WTC11 (cell line): Measurements from ENCODE around the gene AHRR. TPM values are rescaled to one million over a fixed set of nuclear protein-coding genes. Genes with fewer than 3 reads are reported as not detected.

Experiments used
- ATAC-seq: fragments of 200-7000 bp; cut with Tn5 transposase; 2 replicates; pipeline ENCODE4 v1.10.0; 2021; ENCODE audit warnings: mild to moderate bottlenecking, moderate library complexity
- CTCF ChIA-PET: fragments of 300-600 bp; sonication (Branson Sonifier 250); formaldehyde crosslinking; loops from one replicate; lab custom pipeline; 2021; ENCODE audit warnings: antibody characterized with exemption; lab: Charles Lee
- POLR2A ChIA-PET: fragments of 350-600 bp; sonication (Branson Sonifier 250); formaldehyde crosslinking; loops from one replicate; lab custom pipeline; 2021; ENCODE audit warnings: antibody characterized with exemption; lab: Charles Lee
- DNase-seq: peaks from one replicate; pipeline ENCODE4 v3.0.0; 2021; ENCODE audit warnings: low spot score
- H3K27ac Mint-ChIP-seq: 2 replicates; pipeline ENCODE4 v1.8.0; 2021; ENCODE audit warnings: mixed read lengths
- H3K27me3 Mint-ChIP-seq: 2 replicates; pipeline ENCODE4 v1.8.0; 2021; ENCODE audit warnings: low read depth, mild to moderate bottlenecking, moderate library complexity, mixed read lengths
- H3K36me3 Mint-ChIP-seq: 2 replicates; pipeline ENCODE4 v1.8.0; 2021; ENCODE audit warnings: mixed read lengths
- H3K4me1 Mint-ChIP-seq: 2 replicates; pipeline ENCODE4 v1.8.0; 2022; ENCODE audit warnings: mixed read lengths
- H3K4me3 Mint-ChIP-seq: 2 replicates; pipeline ENCODE4 v1.8.0; 2021; ENCODE audit warnings: mild to moderate bottlenecking, moderate library complexity, mixed read lengths
- H3K9me3 Mint-ChIP-seq: 2 replicates; pipeline ENCODE4 v1.8.0; 2021; ENCODE audit warnings: mixed read lengths
- AFF4 ChIP-seq: sonication (generic); formaldehyde crosslinking; IDR thresholded peaks from 2 replicates; pipeline ENCODE4 v1.8.1; 2023; ENCODE audit warnings: mild to moderate bottlenecking, missing genetic modification reagents, borderline replicate concordance
- AR ChIP-seq: fragments of 250-450 bp; sonication (Bioruptor Pico); IDR thresholded peaks from 2 replicates; pipeline ENCODE4 v1.9.0; 2021; ENCODE audit warnings: mild to moderate bottlenecking
- CDX4 ChIP-seq: fragments of 250-450 bp; sonication (Bioruptor Pico); IDR thresholded peaks from 2 replicates; pipeline ENCODE4 v1.9.0; 2021; ENCODE audit warnings: moderate library complexity, mild to moderate bottlenecking, inconsistent platforms, borderline replicate concordance
- CREB1 ChIP-seq: sonication (generic); formaldehyde crosslinking; IDR thresholded peaks from 2 replicates; pipeline ENCODE4 v1.8.0; 2023; ENCODE audit warnings: mild to moderate bottlenecking, missing genetic modification reagents
- FOXJ3 ChIP-seq: sonication (generic); formaldehyde crosslinking; IDR thresholded peaks from 2 replicates; pipeline ENCODE4 v1.9.0; 2021; ENCODE audit warnings: missing genetic modification reagents, mild to moderate bottlenecking, borderline replicate concordance
- IRF1 ChIP-seq: sonication (generic); formaldehyde crosslinking; IDR thresholded peaks from 2 replicates; pipeline ENCODE4 v1.8.0; 2023; ENCODE audit warnings: missing genetic modification reagents
- MLX ChIP-seq: sonication (generic); formaldehyde crosslinking; IDR thresholded peaks from 2 replicates; pipeline ENCODE4 v1.8.1; 2023; ENCODE audit warnings: mild to moderate bottlenecking, missing genetic modification reagents, moderate library complexity
- NFE2L1 ChIP-seq: sonication (generic); formaldehyde crosslinking; IDR thresholded peaks from 2 replicates; pipeline ENCODE4 v1.8.1; 2023; ENCODE audit warnings: missing genetic modification reagents
- OVOL2 ChIP-seq: fragments of 250-450 bp; sonication (Bioruptor Pico); IDR thresholded peaks from 2 replicates; pipeline ENCODE4 v1.9.0; 2021; ENCODE audit warnings: mild to moderate bottlenecking, borderline replicate concordance
- RELA ChIP-seq: sonication (generic); formaldehyde crosslinking; IDR thresholded peaks from 2 replicates; pipeline ENCODE4 v1.8.1; 2022; ENCODE audit warnings: missing genetic modification reagents, mild to moderate bottlenecking, borderline replicate concordance
- STAT6 ChIP-seq: sonication (generic); formaldehyde crosslinking; conservative IDR thresholded peaks from 2 replicates; pipeline ENCODE4 v1.8.1; 2023; ENCODE audit warnings: mild to moderate bottlenecking, low read depth, missing genetic modification reagents, moderate library complexity
- USF2 ChIP-seq: sonication (generic); formaldehyde crosslinking; IDR thresholded peaks from 2 replicates; pipeline ENCODE4 v1.8.1; 2023; ENCODE audit warnings: mild to moderate bottlenecking, missing genetic modification reagents, moderate library complexity
- ZNF138 ChIP-seq: sonication (generic); formaldehyde crosslinking; conservative IDR thresholded peaks from 2 replicates; pipeline ENCODE4 v1.8.1; 2022; ENCODE audit warnings: mild to moderate bottlenecking, moderate library complexity, missing genetic modification reagents
- ZNF232 ChIP-seq: sonication (generic); formaldehyde crosslinking; IDR thresholded peaks from 2 replicates; pipeline ENCODE4 v1.8.0; 2022; ENCODE audit warnings: mild to moderate bottlenecking, missing genetic modification reagents
- total RNA-seq: library from RNA; stranded (reverse); gene quantifications from 3 replicates; pipeline ENCODE4 v1.2.3, GENCODE V29; 2021

AHRR gene
- total RNA-seq, 1 experiment from 2014 or later = 4.5 TPM

- TF ChIP-seq RELA = no peak
Observed at GRCh38 chr5:324736-325612, 3.5 kb downstream of the AHRR start (continued).

- Mint-ChIP-seq H3K36me3 (no peaks in the 10 kb centered on the region), H3K27ac (no peak overlapping the region), H3K9me3 (no peaks in the 10 kb centered on the region), H3K4me3 (no peak overlapping the region), H3K27me3 (peaks cover 27% of the 10 kb centered on the region), H3K4me1 (peaks cover 9% of the 10 kb centered on the region)
- ATAC-seq (no peak), DNase-seq (no peak)
- TF ChIP-seq ZNF232 (CRISPR knock-in tag) (no peak), STAT6 (no peak), MLX (CRISPR knock-in tag) (no peak), FOXJ3 (CRISPR knock-in tag) (no peak), OVOL2 (CRISPR knock-in tag) (no peak), CDX4 (CRISPR knock-in tag) (no peak), AFF4 (CRISPR knock-in tag) (no peak), AR (CRISPR knock-in tag) (no peak), CREB1 (CRISPR knock-in tag) (no peak), ZNF138 (no peak), USF2 (CRISPR knock-in tag) (no peak), NFE2L1 (CRISPR knock-in tag) (no peak), IRF1 (CRISPR knock-in tag) (no peak)
- POLR2A ChIA-PET = no interaction called here
- CTCF ChIA-PET = no interaction called here
Observed at GRCh38 chr5:326109-326508, 4.6 kb downstream of the AHRR start.
